GM21381 (cell line): Measurements from ENCODE around the gene TROAP.
"Not testable (repeated sequence)": the region's sequence is repeated elsewhere in the genome, so short reads cannot be mapped to it uniquely, and the experiment has no call there.

Experiments used
- ATAC-seq: cut with Tn5 transposase; IDR thresholded peaks from one replicate; pipeline ENCODE4 v1.9.1; 2021; ENCODE audit warnings: mild to moderate bottlenecking, moderate library complexity; ENCODE audit not compliant: unreplicated experiment

The TROAP gene, protein sequence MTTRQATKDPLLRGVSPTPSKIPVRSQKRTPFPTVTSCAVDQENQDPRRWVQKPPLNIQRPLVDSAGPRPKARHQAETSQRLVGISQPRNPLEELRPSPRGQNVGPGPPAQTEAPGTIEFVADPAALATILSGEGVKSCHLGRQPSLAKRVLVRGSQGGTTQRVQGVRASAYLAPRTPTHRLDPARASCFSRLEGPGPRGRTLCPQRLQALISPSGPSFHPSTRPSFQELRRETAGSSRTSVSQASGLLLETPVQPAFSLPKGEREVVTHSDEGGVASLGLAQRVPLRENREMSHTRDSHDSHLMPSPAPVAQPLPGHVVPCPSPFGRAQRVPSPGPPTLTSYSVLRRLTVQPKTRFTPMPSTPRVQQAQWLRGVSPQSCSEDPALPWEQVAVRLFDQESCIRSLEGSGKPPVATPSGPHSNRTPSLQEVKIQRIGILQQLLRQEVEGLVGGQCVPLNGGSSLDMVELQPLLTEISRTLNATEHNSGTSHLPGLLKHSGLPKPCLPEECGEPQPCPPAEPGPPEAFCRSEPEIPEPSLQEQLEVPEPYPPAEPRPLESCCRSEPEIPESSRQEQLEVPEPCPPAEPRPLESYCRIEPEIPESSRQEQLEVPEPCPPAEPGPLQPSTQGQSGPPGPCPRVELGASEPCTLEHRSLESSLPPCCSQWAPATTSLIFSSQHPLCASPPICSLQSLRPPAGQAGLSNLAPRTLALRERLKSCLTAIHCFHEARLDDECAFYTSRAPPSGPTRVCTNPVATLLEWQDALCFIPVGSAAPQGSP

DNA sequence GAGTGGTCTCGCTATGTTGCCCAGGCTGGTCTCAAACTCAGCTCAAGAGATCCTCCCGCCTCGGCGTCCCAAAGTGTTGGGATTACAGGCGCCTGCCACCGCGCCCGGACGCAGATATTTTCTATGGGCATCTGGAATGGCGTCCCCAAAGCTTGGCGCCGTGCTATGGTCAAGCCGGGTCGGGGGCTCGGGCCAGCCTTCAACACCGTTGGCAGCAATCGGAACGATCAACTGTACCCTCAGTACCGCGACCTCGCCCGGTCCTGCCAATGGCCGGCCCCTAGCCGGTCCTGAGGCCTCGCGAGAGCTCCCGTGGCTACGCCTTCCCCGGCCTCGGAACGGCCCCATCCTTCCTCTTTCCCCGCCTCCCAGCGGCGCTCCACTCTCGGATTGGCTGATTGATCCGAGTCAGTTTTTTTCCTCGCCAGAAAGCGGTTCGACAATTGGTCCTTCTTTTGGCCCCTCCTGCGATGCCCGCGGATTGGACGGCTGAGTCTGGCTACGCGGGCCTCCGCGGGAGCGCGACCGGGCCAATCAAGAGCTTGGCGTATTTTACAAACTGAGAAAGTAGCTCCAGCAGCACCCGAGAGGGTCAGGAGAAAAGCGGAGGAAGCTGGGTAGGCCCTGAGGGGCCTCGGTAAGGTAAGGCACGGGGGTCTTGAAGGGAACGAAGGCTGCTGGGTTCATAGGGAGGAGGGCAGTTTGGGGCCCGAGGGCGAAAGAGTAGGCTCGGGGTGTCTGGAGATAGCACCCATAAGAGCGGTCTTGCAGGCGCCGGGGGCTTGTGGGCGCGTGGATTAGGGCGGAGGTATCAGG lies at the start of gene TROAP:
TROAP (plus strand) TSS at position 548 of the 816 bp plus-strand sequence. CDS start 354 bp downstream, outside the sequence.
- ATAC-seq, result peak; percentile 98

DNA sequence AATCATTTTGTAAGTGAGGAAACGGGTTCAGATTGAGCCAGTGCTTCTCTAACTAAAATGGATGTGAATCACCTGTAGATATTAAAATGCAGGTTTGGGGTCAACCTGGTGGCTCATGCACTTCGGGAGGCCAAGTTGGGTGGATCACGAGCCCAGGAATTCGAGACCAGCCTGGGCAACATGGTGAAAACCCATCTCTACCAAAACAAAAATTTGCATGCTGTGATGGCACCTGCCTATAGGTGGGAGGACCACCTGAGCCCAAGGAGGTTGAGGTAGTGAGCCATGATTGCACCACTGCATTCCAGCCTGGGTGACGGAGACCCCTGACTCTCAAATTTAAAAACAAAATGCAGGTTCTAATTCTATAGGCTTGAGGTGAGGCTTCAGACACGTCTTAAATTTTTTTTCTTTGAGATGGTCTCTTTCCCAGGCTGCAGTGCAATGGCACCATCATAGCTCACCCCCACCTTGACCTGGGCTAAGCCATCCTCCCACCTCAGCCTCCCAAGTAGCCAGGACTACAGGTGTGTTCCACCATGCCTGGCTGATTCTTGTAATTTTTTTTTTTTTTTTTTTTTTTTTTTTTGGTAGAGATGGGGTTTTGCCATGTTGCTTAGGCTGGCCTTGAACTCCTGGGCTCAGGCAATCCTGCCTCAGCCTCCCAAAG lies 49.2 kb upstream of the TROAP start:
- ATAC-seq, result no peak

DNA sequence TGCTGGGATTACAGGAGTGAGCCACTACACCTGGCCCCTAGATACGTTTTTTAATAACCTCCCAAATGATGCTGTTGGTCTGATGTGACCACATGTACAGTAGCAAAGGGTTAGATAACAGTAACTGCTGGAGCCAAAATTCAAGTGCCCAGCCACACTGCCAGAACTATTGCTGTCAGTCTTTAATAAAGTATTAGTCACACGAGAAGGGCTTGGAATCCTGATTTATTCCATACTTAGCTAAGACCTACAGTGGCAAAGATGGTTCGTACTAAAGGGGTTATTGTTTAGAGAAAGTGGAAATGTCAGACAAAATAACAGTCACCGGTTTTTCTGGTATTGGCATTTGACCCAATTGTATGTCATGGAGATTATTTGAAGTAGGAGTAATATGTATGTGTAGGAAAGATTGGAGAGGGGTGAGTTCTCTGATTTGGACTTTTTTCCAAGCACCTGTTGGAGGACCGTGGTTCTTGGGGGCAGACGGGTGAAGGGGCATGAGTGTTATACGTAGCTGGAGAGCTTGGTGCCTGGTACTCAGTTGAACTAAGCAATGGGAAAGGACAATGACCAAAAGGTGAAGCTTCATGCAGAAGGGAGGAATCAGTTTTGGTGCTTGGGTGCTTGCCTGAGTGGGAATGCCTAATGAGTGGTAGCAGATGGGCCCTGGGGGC lies 48.5 kb upstream of the TROAP start:
- ATAC-seq, result no peak

DNA sequence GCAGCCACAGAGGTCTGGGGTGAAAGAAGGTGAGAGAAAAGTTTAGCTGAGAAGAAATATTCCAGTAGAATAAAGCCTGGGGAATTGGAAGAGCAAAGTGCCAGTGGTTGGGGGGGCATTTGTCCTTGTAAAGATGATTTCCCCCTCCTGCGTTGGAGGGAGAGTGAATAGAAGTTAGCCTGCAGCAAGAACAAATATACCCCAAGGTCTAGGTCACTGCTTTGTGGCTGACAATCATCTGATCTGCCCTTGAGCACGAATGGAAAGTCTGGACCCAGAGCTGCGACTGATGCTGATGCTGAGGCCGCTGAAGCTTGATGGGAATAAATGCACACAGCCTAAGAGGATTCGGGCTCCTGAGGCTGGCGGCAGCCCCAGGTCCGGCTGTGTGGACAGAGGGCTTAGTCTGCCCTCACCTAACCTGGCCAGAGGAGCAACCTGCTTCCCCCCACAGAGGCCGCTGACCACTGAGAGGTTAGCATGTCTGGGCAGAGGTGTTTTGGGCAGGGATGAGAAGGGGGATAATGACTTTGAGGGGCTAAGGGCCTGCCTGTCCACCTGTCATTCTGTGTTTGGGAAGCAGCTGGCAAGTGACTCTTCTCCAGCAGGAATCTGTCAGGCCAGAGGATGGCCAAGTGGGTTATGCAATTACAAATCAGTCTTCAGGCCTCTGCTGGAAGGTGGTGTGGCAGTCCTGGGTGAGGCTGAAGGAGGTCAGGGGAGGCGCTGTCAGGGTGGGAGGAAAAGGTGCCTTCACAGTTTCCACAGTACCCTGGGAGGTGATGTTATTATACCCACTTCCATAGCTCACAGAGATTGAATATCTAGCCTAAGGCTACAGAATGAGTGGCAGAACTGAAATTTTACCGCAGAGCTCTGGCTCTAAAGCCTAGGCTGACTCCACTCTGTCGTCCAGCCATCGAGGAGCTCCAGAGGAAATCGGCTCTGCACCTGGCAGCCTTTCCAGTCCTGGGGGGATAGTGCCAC lies 46.5 kb upstream of the TROAP start:
- no peak for ATAC-seq

DNA sequence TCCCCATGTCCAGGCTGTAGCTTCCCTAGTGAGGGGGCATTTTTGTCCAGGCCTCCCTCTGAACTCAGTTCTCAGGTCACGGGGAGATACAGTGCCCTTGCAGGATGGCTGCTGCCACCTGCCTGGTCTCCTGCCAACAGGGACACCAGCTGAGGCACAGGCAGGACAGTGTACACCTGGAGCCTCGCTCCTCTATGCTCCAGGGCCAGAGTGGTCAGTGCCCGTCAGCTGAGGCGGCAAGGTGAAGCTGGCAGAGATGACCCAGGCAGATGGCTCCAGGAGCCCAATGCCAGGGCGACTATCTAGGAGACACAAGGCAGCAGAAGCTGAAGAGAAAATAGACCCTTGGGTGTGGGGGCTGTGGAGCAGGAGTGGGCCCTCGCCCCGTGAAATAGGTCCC lies 45.6 kb upstream of the TROAP start:
- no peak for ATAC-seq

DNA sequence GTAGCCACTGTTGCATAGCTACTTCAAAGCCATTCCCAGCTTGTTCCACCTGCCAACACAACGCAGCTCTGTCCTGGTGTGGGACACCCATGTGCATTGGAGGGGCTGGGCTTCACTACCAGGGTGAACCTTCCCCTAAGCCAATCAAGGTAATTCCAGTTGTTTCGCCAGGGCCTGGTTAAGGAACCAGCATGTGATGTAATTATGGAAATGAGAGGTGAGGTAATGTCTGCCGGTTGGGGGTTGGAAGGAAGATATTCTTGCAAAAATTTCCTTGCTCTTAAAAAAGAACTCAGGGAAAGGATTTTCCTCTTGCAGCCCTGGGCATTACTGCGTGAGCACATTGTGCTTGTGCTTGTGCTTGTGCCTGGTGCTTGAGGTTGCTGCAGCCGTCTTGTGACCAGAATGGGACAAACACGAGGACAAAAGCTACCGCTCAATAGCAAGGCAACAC lies 43.3 kb upstream of the TROAP start:
- ATAC-seq, result no peak

DNA sequence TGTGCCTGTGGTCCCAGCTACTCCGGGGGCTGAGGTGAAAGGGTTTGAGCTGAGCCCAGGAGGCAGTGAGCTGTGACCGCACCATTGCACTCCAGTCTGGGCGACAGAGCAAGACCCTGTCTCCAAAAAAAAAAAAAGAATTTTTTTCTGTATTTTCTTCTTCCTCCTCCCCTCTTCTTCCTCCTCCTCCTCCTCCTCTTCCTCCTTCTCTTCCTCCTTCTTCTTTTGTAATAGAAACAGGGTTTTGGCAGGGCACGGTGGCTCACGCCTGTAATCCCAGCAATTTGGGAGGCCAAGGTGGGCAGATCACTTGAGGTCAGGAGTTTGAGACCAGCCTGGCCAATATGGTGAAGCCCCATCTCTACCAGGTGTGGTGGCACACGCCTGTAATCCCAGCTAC lies 42.5 kb upstream of the TROAP start:
- not testable (repeated sequence) for ATAC-seq

DNA sequence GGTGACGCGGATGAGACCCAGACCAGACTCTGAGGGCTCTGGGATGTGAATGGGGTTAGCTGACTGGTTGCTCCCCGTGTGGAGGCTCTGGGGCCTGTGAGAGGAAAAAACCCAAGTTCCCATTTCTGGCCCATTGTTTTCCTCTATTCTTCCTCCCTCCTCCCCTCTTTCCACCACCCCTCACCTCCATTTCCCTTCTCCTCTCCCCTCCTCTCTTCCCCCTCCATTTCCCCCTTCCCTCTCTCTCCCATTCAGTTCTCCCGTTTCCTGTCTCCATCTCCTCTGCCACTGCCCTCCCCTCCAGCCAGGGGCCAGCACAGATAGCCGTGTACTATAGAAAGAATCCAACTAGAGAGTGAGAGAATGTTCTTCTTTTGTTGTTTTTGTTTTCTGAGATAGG lies 40.8 kb upstream of the TROAP start:
- ATAC-seq, result no peak

DNA sequence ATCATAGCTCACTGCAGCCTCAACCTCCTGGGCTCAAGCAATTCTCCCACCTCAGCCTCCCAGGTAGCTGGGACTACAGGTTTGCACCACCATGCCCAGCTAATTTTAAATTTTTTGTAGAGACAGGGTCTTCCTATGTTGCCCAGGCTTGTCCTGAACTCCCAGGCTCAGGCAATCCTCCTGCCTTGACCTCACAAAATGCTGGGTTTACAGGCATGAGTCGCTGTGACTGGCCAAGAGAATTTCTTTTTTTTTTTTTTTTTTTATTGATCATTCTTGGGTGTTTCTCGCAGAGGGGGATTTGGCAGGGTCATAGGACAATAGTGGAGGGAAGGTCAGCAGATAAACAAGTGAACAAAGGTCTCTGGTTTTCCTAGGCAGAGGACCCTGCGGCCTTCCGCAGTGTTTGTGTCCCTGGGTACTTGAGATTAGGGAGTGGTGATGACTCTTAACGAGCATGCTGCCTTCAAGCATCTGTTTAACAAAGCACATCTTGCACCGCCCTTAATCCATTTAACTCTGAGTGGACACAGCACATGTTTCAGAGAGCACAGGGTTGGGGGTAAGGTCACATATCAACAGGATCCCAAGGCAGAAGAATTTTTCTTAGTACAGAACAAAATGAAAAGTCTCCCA lies 40.2 kb upstream of the TROAP start:
- not testable (repeated sequence) for ATAC-seq

DNA sequence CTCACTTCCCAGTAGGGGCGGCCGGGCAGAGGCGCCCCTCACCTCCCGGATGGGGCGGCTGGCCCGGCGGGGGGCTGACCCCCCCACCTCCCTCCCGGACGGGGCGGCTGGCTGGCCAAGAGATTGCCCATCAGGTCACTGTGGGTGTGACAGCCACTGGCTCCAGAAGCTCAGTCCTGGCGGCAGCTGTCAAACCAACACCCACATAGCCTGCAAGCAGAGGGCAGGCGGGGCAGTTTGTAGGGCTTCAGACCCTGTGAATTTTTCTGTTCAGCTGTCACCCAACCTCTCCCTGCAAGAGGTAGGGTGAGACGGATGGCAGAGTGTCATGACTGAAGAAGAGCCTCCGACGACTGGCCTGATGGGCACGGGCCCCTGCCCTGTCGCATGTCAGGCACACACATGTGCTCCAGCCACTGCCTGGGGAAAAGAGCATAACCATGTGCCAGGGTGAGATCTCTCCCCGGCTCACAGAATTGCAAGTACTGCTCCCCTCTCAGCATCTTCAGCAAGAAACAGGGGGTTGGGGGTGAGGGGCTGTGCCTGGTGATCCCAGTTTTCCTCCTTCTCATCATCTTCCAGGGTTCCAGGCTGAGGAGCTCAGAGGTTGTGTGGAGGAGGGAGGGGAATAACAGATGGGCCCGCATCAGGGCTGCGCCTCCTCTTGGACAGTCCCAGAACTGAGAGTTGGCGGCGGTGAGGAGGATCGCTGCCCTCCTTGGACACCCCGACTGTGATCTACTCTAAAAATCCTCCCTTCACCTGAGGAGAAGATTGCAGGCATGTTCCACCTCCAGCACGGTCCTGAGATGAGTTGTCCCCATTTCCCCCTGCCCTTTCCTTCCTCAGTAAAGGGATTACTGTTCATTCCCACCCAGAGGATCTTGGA lies 39.3 kb upstream of the TROAP start:
- ATAC-seq, result no peak

DNA sequence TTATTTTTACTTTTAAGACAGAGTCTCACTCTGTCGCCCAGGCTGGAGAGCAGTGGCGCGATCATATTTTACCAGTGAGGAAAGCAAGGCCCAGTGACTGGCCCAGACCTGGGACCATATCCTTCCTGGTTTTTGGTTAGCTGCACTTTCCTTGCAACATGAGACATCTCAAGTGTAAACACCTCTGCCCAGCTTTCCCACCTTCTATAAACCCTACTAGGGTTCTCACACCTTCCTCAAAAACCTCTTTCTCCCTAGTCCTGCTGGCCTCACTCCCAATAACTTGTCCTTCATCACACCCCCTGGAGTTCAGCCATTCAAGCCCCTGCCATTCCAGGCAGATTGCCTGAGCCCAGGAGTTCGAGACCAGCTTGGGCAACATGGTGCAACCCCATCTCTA lies 38.4 kb upstream of the TROAP start:
- ATAC-seq, result no peak

DNA sequence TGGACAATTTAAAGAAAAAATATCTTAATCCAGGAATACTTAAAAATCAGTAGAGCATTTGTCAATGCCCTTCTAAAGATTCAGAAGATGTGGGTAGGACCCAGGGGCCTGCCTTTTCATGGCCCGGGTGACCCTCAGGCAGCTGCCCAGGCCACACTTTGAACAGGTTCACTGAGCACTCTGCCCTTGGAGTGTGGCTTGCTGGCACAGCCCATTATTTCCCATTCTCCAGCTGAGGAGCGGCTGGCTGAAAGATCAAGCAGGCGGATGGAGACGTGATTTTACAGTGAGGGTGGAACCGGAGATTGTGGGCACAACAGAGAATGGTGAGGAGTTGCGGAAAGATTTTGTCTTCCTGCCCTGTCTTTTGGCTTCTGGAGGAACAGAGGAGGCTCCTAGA lies 35.2 kb upstream of the TROAP start:
- no peak for ATAC-seq

DNA sequence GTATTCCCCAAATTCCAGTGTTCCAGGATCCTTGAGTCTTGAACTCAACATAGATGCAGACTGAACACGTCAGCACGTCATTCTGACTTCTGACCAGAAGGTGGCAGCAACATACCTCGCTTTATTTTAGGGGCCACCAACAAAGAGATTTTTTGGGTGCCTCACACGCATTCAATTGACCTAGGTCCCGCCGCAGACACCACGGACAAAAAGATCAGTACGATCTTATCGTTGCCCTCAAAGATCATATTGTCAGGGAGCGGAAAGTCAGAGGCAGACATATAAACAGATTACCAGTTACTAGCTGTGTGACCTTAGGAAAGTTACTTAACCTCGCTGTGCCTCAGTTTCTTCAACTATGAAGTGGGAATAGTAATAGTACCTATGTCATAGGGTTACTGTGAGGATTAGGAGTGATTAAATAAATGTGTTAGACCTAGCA lies 34.6 kb upstream of the TROAP start:
- no peak for ATAC-seq

DNA sequence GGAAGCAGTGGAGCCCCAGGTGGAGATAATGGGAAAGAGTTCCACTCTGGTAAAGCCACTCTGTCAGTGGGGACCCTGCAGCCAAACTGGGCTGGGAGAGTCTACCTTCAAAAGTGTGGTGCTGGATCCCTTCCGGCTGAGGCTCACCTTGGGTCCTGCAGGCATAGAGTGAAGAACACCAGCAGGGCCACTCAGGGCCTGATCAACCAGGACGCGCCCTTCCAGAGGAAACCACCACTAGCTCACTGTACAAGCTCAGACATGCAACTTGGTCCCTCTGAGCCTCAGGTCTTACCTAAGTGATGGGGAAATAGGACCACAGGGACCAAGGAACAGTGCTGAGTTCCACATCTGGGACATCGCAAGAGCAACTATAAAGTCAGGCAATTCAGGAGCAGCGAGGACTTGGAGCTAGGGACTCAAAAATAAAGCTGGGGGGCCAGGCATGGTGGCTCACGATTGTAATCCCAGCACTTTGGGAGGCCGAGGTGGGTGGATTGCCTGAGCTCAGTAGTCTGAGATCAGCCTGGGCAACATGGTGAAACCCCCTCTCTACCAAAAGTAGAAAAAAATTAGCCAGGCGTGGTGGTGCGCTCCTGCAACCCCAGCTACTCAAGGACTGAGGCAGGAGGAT lies 34.0 kb upstream of the TROAP start:
- ATAC-seq, result no peak

DNA sequence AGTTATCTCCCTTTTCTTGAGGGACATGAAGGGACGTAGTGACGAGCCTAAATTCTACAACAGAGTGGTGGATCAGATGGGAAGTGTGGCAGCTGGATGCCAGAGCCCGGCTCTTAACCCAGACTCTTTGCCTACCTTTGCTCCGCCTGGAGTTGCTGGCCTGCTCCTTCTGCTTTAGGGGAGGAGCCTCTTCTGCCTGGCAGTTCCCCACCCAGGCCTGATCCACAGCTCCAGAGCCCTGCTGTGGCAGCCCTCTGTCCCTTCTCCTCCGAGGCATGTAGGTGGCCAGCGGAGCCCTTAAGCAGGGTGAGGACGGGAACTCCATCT lies 30.4 kb upstream of the TROAP start:
- ATAC-seq, result no peak

DNA sequence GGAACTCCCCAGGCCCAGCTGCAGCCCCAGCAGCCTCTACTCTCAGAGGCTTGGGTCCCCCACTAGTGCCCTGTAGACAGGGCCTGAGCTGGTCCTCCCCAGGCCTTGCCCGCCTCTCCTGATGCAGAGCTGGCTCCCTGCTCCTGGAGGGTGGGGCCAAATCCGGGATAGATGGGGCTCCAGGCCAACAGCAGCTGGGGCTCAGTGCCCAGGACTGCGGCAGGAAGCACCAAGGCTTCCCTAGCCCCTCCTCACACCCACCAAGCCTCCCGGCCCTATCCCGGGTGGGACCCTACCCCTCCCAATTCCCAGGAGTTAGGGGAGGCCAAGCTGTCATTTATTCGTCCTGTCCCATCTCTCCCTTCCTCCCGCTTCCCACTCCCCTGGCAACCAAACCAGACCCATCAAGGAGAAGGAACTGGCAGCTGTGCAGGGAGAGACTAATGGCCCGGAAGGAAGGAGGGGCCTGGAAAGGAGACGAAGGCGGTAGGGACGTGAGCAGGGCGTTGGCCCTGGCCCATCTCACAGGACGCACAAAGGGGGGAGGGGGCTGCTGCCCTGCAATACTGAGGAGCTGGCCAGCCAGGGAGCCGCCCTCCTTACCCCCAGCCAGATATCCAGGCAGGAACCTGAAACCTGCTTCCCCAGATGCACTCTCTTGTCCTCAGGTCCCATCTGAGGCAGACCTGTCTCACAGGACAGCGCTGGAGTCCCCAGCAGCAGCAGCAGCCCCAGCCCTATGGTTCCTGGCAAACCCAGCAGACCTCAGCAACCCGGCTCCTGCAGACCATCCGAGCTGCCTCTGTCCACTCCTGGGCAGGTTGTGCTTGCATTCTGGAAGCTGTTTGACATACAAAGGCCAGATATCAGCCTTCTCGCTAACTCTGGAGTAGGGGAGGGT lies 29.7 kb upstream of the TROAP start:
- ATAC-seq, result no peak
